Activated CD8-positive, alpha-beta memory T cell treated with anti-CD3 and anti-CD28 coated beads for 36 hours (primary cell): Measurements from ENCODE around the gene SEC63. TPM values are rescaled to one million over a fixed set of nuclear protein-coding genes. Genes with fewer than 3 reads are reported as not detected.
"Not testable (repeated sequence)": the region's sequence is repeated elsewhere in the genome, so short reads cannot be mapped to it uniquely, and the experiment has no call there.

ENCODE experiments used
- CTCF ChIA-PET: fragments of 350-600 bp; sonication (Branson Sonifier 250); formaldehyde crosslinking; loops from one replicate; lab custom pipeline; 2021; ENCODE audit warnings: antibody characterized with exemption; lab: Charles Lee
- POLR2A ChIA-PET: fragments of 350-600 bp; sonication (Branson Sonifier 250); formaldehyde crosslinking; loops from one replicate; lab custom pipeline; 2021; ENCODE audit warnings: antibody characterized with exemption; lab: Charles Lee
- total RNA-seq, 2 experiments: library from RNA; stranded (reverse); gene quantifications; one replicate each; pipeline ENCODE4 v1.2.3, GENCODE V29; 2021

SEC63 gene
- total RNA-seq, 2 experiments from 2014 or later: 80.7 to 82.6 TPM

DNA sequence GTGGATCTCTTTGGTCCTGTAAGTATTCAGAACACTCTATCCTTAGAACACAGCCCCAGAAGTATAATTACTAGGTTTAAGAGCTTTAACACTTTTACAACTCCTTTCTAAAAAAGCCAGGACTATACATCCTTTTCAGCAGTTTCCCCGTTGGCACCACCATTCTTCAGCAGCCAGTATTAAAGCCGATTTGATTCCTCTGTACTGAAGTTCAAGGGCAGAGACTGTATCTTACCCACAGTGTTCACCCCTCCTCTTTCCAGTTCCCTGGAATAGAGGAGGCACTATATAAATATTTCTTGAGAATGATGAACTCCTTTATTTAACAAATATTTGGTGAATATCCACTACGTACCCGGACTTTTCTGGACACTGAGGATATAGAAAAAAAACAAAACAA is 15.9 kb downstream of the SEC63 start:
- ChIA-PET CTCF (no interaction called here), POLR2A (no interaction called here)

DNA sequence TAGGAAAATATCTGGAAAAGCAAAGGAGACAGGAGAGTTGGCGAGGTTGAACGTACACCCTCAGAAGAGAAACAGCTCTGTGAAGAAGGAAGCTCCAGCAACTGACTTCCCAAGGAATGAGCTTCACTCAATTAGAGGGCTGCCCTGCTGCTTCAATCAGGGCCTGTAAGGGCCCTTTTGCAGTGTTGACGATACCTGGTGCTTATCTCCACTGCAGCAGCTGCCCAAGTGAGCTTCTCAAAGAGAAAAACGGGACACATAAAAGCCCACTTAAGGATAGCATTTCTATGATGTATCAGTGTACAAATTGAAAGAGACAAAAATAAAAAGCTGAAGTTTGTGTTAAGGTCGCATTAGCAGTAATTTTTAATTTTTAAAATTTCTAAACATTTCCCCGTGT is 16.4 kb downstream of the SEC63 start:
- POLR2A ChIA-PET: no interaction called here
- CTCF ChIA-PET: no interaction called here

DNA sequence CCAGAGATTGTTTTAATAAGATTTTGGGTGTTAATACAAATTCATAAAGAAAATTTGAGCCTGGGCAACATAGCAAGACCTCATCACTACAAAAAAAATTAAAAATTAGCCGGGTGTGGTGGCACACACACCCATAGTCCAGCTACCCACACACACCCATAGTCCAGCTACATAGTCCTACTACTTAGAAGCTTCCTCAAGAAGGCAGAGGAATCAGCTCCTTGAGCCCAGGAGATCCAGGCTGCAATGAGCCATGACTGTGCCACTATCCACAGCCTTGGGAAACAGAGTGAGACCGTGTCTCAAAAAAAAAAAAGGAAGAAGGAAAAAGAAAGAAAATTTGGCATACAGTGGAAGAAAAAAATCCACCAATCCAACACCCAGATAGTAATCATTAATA is 16.8 kb downstream of the SEC63 start:
- CTCF ChIA-PET: no interaction called here
- POLR2A ChIA-PET: interaction anchor here (0.7 kb wide), 1 partner anchor 448 kb away, joined by 3 read pairs; no protein-coding TSS in a partner anchor

DNA sequence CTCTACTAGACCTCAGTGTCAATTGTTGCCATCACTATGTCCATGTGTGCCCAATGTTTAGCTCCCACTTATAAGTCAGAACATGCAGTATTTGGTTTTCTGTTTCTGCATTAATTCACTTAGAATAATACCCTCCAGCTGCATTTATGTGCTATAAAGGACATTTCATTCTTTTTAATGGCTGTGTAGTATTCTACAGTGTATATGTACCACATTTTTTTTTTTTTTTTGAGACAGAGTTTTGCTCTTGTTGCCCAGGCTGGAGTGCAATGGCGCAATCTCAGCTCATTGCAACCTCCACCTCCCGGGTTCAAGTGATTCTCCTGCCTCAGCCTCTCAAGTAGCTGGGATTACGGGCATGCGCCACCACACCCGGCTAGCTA is 21.1 kb downstream of the SEC63 start:
- POLR2A ChIA-PET, CTCF ChIA-PET: not testable (repeated sequence)

DNA sequence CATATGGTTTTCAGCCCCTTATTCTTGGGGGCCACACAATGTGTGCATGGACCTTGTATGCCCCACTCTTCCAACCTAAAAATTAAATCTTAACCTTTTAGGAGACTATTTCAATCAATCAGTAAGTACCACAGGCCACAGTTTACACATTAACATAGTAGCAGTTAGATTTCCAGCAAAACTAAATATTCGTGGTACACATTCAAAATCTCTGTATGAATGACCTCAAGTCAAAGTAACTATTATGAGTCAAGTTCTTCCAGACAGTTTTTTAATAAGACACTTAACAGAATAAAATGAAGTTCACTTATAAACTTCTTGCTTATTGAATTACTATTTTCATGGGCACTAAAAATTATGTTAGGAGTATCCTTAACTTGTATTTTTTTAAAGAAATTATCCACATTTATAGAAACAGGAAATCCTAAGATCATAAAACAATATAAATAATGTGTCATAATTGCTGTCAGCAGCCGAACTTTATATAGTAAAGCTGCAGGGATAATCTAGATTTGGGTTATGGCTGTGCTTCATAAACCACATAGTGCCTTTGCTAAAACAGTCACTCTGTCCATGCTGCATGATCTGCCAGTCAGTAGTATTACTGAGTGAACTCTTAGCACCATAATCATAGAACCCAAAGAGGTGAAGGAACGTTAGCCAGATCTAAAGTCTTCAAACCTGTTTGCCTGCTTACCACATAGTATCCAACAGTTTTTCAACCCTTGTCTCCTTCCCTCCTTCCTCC is 21.7 kb downstream of the SEC63 start:
- ChIA-PET CTCF (no interaction called here), POLR2A (no interaction called here)

DNA sequence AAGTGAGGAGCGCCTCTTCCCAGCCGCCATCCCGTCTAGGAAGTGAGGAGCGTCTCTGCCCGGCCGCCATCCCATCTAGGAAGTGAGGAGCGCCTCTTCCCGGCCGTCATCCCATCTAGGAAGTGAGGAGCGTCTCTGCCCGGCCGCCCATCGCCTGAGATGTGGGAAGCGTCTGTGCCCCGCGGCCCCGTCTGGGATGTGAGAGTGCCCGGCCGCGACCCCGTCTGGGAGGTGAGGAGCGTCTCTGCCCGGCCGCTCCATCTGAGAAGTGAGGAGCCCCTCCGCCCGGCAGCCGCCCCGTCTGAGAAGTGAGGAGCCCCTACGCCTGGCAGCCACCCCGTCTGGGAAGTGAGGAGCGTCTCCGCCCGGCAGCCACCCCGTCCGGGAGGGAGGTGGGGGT is 23.8 kb downstream of the SEC63 start:
- POLR2A ChIA-PET, CTCF ChIA-PET: not testable (repeated sequence)

DNA sequence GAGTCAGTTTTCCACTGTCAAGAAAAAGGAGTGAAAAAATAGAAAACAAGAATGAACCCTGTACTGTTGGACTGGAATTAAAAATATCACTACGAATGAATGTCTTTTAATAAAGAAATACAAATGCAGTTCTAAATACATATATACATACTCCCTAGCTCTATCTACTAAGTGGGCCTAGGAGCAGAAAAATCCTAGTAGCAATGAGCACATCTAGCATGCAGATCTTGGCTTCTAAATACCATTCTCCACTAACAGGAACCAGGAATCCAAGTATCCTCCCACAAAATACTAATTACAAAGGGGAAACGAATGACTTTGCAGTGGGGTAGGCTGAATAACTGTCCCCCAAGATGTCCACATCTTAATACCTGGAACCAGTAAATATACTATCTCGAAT is 25.4 kb downstream of the SEC63 start:
- POLR2A ChIA-PET: interaction anchor here (0.6 kb wide), 1 partner anchor 748 kb away, joined by 6 read pairs; no protein-coding TSS in a partner anchor
- CTCF ChIA-PET: no interaction called here

DNA sequence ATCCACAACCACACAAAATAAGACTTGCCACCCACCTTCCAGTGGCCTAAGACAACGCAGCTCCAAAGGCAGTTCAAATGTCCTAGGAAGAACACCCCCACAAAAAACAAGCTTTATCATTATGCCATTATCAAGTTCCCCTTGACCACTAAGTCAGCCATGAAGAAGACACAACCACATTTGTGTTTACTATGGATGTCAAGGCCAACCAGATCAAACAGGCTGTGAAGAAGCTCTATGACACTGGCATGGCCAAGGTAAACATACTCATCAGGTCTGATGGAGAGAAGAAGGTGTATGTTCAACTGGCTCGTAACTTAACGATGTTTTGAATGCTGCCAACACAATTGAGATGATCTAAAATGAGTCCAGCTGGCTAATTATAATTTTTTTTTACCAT is 26.1 kb downstream of the SEC63 start:
- POLR2A ChIA-PET: interaction anchor here (0.6 kb wide), 1 partner anchor 749 kb away, joined by 6 read pairs; no protein-coding TSS in a partner anchor
- CTCF ChIA-PET: no interaction called here

DNA sequence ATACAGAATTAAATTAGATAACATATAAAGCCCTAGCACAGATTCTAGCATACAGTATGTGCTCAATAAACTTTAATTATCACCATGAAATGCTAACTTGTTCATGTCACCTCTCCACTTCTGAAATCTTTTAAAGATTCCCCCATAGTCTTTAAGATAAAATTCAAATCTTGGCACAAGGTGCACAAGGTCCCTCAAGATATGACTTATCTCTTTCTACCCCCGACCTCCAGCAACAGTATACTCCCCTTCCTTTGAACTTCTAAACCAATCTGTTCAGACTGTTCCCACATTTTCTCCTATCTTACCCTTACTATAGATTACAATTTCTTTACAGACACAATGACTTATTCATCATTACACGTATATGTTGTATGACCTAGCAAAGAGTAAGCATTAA is 29.0 kb downstream of the SEC63 start:
- POLR2A ChIA-PET: no interaction called here
- CTCF ChIA-PET: no interaction called here

DNA sequence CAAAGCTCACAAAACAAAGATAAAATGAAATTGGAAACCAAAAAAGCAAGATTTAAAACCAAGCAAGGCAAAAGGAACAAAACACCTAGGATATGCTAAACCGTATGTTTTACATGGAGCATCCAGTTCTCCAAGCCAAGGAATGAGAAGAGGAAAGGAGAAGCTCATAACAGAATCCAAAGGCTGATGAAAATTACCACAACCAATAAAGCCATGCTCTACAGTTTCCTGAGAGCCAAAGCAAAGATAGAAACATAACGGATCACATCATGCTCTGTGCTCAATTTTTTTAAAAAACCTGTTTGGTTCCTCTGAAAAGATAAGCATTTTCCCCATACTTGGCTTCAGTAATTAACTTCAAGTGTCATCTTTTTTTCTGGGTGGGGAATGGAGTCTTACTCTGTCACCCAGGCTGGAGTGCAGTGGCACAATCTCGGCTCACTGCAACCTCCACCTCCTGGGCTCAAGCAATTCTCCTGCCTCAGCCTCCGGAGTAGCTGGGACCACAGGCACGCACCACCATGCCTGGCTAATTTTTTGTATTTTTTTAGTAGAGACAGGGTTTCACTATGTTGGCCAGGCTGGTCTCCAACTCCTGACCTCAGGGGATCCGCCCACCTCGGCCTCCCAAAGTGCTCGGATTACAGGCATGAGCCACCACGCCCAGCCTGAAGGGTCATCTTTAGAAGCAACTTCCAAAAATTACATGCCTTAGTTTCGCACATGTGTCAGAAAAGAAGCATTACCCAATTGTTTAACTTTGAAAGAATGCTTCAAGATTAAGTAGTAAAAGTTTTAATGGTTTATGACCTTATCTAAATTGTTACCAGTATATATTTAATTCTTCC is 31.1 kb downstream of the SEC63 start:
- POLR2A ChIA-PET: not testable (repeated sequence)

DNA sequence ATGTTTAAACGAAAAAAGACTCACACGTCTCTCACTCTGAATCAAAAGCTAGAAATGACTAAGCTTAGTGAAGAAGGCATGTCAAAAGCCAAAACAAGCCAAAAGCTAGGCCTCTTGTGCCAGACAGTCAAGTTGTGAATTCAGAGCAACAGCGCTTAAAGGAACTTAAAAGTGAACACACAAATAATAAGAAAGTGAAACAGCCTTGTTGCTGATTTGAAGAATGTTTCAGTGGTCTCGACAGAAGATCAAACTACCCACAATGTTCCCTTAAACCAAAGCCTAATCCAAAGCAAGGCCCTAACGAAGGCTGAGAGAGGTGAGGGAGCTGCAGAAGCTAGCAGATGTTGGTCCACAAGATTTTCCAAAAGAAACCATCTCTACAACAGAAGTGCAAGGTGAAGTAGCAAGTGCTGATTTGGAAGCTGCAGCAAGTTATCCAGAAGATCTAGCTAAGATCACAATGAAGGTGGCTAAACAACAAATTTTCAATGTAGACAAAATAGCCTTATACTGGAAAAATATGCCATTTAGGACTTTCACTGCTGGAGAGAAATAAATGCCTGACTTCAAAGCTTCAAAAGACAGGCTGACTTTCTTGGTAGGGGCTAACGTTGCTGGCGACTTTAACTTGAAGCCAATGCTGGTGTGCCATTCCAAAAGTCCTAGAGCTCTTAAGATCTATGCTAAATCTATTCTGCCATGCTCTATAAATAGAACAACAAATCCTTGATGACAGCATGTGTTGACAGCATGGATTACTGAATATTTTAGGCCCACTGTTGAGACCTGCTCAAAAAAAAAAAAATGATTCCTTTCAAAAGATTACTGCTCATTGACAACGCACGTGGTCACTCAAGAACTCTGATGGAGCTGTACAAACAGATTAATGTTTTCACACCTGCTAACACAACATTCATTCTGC is 40.3 kb downstream of the SEC63 start:
- CTCF ChIA-PET: interaction anchor here (0.5 kb wide), 1 partner anchor 75 kb away, joined by 3 read pairs; no protein-coding TSS in a partner anchor
- POLR2A ChIA-PET: no interaction called here

More for the DNA sequence above, 31.1 kb downstream of the SEC63 start:
- CTCF ChIA-PET: not testable (repeated sequence)

DNA sequence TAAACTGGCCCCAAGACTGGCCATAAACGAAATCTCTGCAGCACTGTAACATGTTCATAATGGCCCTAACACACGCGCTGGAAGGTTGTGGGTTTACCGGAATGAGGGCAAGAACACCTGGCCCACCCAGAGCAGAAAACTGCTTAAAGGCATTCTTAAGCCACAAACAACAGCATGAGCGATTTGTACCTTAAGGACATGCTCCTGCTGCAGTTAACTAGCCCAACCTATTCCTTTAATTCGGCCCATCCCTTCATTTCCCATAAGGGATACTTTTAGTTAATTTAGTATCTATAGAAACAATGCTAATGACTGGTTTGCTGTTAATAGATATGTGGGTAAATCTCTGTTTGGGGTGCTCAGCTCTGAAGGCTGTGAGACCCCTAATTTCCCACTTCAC is 41.0 kb downstream of the SEC63 start:
- CTCF ChIA-PET, POLR2A ChIA-PET: not testable (repeated sequence)

DNA sequence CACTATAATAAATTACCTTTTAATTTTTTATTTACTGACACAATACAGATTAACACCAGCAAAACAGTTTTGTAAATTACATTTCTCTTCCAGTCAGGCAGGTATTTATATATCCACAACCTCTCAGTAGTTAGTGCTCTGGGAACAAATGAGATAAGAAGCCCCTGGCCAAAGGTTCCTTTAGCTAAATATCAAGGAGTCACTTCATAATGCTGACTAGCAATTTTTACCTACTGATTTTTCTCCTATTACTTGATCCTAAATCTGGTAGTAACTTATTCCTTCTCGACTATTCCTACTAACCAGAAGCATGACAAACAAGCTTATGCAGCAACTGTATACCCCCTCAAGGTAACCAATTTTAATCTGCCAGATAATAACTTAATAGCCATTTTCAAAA is 46.3 kb downstream of the SEC63 start:
- CTCF ChIA-PET: no interaction called here

DNA sequence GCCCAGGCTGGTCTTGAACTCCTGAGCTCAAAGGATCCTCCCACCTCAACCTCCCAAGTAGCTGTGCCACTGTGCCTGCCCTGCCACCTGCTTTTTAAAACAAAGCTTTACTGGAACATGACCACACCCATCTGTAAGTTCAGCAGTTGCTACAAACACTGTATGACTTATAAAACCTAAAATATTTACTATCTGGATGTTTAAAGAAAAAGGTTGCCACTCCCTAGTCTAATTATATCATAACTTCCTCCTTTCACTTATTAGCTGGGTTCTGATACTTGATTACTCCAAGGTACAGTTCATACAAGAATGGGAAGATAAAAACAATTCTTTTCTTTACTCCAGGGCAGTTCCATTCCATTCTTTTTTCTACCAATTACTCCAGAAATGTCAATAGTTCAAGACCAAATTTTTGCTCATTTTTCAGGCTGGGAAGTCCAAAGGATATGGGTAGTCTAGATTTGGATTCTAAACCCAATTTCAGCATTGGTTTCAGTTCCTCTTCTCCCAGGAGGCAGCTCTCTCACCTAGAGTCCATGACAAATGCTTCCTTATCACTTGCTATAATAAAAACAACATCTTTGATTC is 63.1 kb downstream of the SEC63 start:
- CTCF ChIA-PET: no interaction called here

More for the DNA sequence above, 46.3 kb downstream of the SEC63 start:
- POLR2A ChIA-PET: no interaction called here

DNA sequence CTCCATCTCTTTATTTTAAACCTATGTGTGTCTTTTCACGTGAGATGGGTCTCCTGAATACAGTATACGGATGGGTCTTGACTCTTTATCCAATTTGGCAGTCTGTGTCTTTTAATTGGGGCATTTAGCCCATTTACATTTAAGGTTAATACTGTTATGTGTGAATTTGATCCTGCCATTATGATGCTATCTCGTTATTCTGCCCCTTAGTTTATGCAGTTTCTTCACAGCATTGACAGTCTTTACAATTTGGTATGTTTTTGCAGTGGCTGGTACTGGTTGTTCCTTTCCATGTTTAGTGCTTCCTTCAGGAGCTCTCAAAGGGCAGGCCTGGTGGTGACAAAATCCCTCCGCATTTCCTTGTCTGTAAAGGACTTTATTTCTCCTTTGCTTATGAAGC is 67.6 kb downstream of the SEC63 start:
- CTCF ChIA-PET, POLR2A ChIA-PET: not testable (repeated sequence)

More for the DNA sequence above, 63.1 kb downstream of the SEC63 start:
- POLR2A ChIA-PET: interaction anchor here (0.5 kb wide), 1 partner anchor 36 kb away, joined by 5 read pairs; no protein-coding TSS in a partner anchor

DNA sequence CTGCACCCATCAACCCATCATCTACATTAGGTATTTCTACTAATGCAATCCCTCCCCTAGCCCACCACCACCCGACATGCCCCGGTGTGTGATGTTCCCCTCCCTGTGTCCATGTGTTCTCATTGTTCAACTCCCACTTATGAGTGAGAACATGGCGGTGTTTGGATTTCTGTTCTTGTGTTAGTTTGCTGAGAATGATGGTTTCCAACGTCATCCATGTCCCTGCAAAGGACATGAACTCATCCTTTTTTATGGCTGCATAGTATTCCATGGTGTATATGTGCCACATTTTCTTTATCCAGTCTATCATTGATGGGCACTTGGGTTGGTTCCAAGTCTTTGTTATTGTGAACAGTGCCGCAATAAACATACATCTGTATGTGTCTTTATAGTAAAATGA is 72.1 kb downstream of the SEC63 start:
- CTCF ChIA-PET, POLR2A ChIA-PET: not testable (repeated sequence)

DNA sequence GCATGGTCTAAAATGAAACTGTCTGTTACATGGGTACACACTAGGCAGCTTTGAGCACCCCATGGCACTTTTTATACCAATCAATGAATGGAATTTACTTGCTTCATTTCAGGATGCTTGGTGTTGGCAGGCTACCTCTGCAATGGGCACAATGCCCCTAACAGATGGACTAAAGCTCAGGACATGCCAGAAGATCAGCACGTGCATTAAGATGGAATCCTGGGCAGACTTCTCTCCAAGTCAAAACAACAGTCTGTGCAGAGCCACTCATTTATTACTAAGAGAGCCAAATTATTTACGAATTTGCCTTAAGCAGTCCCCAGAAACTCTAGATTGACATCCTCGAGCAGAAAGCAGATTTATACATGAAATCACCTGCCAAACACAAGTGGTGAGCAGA is 78.1 kb downstream of the SEC63 start:
- POLR2A ChIA-PET: interaction anchor here (0.7 kb wide), 1 partner anchor 834 kb away, joined by 5 read pairs; no protein-coding TSS in a partner anchor
- CTCF ChIA-PET: interaction anchor here (0.7 kb wide), 1 partner anchor 9 kb away, joined by 3 read pairs; no protein-coding TSS in a partner anchor

DNA sequence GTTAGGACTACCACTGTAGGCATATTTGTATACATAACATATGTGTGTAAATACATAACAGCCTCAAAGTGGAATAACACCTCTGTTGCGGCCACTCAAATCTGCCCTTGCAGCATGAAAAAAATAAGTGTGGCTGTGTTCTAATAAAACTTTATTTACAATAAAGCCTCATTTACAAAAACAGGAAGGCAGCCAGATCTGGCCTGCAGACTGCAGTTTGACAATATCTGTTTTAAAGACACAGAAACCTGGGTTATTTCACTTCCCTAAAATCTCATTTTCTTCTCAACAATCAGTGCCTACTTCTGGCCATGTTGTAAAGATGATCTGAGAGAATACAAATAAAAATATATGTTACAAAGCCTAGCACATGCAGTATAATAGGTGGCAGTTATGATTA is 80.0 kb downstream of the SEC63 start:
- CTCF ChIA-PET: no interaction called here
- POLR2A ChIA-PET: no interaction called here

DNA sequence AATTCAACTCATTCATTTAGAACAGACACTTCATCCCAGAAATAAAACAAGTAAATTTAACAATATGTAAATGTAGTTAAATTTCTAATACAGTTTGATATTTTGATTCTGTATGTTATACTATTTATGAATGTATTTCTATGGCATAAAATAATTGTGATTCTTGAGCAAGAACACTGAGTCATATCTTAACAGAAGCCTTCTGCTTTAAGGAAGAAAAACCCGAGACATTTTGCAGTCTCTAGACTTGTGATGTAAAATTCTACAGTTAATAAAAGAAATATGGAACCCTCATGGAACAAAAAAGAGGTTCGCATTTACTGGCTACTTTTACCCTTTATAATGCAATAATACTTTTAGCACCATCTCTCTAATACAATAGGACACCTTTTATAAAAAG is 86.0 kb downstream of the SEC63 start:
- ChIA-PET CTCF (no interaction called here), POLR2A (no interaction called here)
